ENCODE results near the gene RAB11FIP5. TPM values are rescaled to one million over a fixed set of nuclear protein-coding genes. Genes with fewer than 3 reads are reported as not detected.
A peak's percentile ranks its signal among the peaks of the same experiment; 100 is the strongest.

RAB11FIP5 gene
- total RNA-seq, 1 donor from 2014 or later = 13.5 TPM

DNA sequence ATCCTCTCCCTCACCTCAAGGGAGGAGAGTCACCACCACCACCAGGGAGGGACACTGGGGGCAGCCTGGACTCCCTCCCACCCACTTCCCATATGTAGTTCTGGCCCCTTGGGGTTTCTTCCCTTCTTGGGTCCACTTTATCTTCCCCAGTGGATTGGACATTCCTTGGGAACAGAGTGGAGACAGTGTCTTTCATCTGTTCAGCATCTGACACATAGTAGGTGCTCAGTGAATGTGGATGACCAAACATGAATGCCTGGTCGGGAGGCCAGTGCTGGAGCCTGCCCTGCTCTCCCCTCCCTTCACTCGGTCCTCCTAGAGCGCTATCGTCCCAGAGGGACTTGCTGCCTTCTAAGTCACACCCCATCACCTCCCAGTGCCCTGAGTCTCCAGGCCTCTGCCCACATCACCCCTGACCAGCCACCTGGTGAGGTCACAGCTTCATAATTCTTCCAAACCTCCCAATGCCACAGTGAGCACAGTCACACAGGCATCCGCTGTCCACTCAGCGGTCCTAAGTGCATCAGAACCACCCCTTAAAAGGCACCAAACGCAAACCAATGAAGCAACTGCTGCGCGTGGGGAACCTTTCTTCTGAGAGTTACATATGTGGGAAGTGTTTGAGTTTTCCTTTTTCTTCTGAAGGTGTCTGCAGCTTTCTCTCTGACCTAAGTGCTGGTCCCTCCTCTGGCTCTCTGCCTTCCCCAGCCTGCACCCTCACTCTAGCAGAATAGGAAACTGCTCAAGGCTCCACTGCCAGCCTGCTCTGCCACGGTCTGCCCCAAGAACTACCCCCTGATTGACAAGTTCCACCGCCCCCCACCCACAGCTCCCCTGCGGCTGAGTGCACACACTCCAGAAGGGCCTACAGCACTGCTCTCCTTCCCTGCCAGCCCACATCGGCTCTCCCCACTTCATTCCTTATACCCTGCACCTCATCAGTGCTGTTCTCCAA lies 34.0 kb downstream of the RAB11FIP5 start:
- TF ChIP-seq, protein P1, sequence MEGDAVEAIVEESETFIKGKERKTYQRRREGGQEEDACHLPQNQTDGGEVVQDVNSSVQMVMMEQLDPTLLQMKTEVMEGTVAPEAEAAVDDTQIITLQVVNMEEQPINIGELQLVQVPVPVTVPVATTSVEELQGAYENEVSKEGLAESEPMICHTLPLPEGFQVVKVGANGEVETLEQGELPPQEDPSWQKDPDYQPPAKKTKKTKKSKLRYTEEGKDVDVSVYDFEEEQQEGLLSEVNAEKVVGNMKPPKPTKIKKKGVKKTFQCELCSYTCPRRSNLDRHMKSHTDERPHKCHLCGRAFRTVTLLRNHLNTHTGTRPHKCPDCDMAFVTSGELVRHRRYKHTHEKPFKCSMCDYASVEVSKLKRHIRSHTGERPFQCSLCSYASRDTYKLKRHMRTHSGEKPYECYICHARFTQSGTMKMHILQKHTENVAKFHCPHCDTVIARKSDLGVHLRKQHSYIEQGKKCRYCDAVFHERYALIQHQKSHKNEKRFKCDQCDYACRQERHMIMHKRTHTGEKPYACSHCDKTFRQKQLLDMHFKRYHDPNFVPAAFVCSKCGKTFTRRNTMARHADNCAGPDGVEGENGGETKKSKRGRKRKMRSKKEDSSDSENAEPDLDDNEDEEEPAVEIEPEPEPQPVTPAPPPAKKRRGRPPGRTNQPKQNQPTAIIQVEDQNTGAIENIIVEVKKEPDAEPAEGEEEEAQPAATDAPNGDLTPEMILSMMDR (IDR thresholded peaks at IDR 0.05; ENCODE audit: partially characterized antibody, unreplicated experiment) = no peak
- Mint-ChIP-seq H3K36me3 (ENCODE audit: unreplicated experiment) (peaks cover 6% of the 10 kb centered on the region), H3K27ac (ENCODE audit: unreplicated experiment) (no peak overlapping the region), H3K27me3 (ENCODE audit: unreplicated experiment) (peaks cover 15% of the 10 kb centered on the region), H3K4me3 (ENCODE audit: unreplicated experiment) (no peak overlapping the region), H3K4me1 (ENCODE audit: low read depth, unreplicated experiment) (peaks cover 6% of the 10 kb centered on the region), H3K9me3 (ENCODE audit: unreplicated experiment) (peaks cover 3% of the 10 kb centered on the region)
- DNase-seq = no peak

DNA sequence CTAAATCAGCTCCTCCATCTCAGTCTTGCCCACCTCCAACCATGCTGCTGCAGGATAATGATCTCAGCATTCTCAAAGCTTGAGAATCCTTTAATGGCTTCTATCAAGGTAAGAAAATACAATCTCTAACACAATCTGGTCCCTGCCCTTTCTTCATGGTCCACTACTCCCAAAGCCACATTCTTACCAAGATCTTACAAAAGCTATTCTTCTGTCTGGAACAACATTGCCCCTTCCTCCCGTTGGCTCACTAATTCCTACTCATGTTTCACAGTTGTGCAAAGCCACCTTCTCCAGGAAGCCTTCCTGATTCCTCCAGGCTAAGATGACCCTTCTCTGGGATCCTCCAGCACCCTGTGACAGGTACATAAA lies 35.3 kb downstream of the RAB11FIP5 start:
- peaks cover 3% of the 10 kb centered on the region for H3K9me3 Mint-ChIP-seq (ENCODE audit: unreplicated experiment)
- peaks cover 6% of the 10 kb centered on the region for H3K4me1 Mint-ChIP-seq (ENCODE audit: low read depth, unreplicated experiment)
- no peak overlapping the region for H3K4me3 Mint-ChIP-seq (ENCODE audit: unreplicated experiment)
- H3K27ac Mint-ChIP-seq (ENCODE audit: unreplicated experiment) = peak overlapping the region; percentile 3
- no peak for DNase-seq
- peaks cover 6% of the 10 kb centered on the region for H3K36me3 Mint-ChIP-seq (ENCODE audit: unreplicated experiment)
- H3K27me3 Mint-ChIP-seq (ENCODE audit: unreplicated experiment) = peaks cover 15% of the 10 kb centered on the region
- TF ChIP-seq, protein P1 (IDR thresholded peaks at IDR 0.05; ENCODE audit: partially characterized antibody, unreplicated experiment) = no peak

DNA sequence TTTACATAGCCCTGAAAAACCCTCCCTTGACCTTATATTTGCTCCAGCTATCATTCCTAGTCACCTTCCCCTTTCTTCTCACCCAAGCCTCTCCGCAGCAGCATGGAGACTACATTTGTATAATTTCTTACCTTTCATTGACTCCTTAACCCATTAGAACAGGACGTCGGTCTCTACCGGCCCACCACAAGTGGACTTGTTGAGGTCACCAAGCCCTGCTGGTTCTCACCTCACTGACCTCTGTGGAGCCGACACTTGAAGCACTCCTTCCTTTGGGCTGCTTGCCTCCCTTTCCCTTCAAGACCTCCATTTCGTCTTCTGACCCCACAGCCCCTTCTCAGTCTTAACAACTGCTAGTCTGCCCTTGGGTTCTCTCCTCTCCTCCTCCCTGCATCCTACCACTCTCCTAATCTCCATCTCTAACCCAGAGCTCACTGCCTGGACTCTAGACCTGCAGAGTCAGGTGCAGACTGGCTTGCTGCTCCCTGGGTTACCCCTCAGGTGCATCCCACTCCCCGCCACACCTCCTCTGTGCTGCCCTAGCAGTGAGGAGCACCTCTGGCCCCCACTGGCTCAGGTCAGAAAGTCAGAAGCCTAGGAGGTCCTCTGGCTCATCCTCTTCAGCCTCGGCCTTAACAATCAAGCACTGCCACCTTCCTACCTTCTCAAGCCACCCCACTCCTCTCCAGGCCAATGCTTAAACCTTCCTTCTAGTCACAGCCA lies 35.9 kb downstream of the RAB11FIP5 start:
- H3K4me1 Mint-ChIP-seq (ENCODE audit: low read depth, unreplicated experiment) = peaks cover 9% of the 10 kb centered on the region
- no peak for DNase-seq
- peaks cover 18% of the 10 kb centered on the region for H3K27me3 Mint-ChIP-seq (ENCODE audit: unreplicated experiment)
- TF ChIP-seq, protein P1 (IDR thresholded peaks at IDR 0.05; ENCODE audit: partially characterized antibody, unreplicated experiment) = no peak
- peak overlapping the region; percentile 3 for H3K27ac Mint-ChIP-seq (ENCODE audit: unreplicated experiment)
- H3K9me3 Mint-ChIP-seq (ENCODE audit: unreplicated experiment) = peaks cover 7% of the 10 kb centered on the region
- no peak overlapping the region for H3K4me3 Mint-ChIP-seq (ENCODE audit: unreplicated experiment)
- H3K36me3 Mint-ChIP-seq (ENCODE audit: unreplicated experiment) = peaks cover 6% of the 10 kb centered on the region

DNA sequence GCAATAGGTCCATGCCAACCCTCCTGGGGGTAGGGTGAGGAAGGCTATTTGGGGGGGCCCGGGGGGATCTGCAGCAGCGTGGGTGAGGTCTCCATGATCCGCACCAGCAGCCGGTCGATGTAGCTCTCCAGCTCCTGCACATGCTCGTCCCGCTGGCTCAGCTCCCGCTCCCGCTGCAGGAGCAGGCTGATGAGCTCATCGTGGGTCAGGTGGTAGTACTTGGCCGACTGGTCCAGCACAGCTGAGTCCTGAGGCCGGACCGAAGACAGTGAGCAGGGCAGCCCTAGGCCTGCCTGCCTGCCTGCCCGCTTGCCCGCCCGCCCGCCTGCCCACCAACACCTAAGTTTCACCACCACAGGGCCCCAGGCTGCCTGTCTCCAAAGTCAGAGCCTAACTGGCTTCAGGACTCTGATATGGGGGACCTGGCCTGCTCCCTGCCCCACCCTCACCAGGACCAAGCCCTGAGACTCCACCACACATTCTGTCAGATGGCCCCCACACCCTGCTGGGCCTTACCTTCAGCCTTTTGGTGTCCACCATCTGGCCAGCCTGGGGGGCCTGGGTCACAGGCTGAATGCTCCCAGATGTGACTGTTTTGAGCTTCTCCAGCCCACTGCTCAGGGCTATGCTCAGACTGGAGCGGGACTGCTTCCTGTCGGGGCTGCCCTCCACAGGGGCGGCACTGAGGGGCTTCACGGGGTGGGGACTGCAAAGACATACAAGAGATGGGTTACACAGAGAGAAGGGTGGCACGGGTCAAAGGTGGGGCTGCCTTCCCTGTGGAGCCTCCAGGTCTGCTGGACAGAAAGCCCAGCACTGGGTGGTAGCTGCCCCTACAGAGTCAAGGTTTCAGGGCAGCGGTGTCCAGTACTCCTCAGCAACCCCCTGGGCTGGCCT lies 37.0 kb downstream of the RAB11FIP5 start:
- Mint-ChIP-seq H3K9me3 (ENCODE audit: unreplicated experiment) (peaks cover 10% of the 10 kb centered on the region), H3K4me3 (ENCODE audit: unreplicated experiment) (no peak overlapping the region), H3K27me3 (ENCODE audit: unreplicated experiment) (peaks cover 19% of the 10 kb centered on the region), H3K4me1 (ENCODE audit: low read depth, unreplicated experiment) (peaks cover 9% of the 10 kb centered on the region), H3K27ac (ENCODE audit: unreplicated experiment) (no peak overlapping the region), H3K36me3 (ENCODE audit: unreplicated experiment) (peaks cover 6% of the 10 kb centered on the region)
- DNase-seq = no peak
- TF ChIP-seq, protein P1 (IDR thresholded peaks at IDR 0.05; ENCODE audit: partially characterized antibody, unreplicated experiment) = no peak
